Measurements from ENCODE around the gene PTPN14.
"Not testable (repeated sequence)": the region's sequence is repeated elsewhere in the genome, so short reads cannot be mapped to it uniquely, and the experiment has no call there.

Gene PTPN14

DNA sequence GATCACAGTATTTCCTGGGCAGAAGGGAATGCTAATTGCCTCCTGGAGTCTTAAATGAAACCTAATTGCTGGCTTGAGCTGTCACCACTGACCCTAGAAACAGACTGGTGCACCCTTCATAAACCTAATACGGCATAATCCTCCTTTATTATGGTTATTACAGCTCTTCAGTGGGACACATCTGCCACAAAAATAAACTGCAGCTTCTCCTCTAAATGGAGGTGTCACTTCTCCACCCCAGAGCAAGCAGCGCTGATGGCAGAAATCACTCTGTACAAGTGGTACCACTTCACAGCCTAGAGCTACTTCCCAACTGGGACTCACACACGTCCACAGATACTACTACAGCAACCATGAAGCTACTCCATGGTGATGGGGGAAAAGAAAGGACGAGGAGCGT, 11.1 kb downstream of the PTPN14 start:
- no peak for TF ChIP-seq GATA1 (IDR thresholded peaks at IDR 0.05; ENCODE audit: low read depth, low read length)
- TF ChIP-seq POLR2A (IDR thresholded peaks at IDR 0.05; ENCODE audit: low read length): no peak
- no peak for DNase-seq

DNA sequence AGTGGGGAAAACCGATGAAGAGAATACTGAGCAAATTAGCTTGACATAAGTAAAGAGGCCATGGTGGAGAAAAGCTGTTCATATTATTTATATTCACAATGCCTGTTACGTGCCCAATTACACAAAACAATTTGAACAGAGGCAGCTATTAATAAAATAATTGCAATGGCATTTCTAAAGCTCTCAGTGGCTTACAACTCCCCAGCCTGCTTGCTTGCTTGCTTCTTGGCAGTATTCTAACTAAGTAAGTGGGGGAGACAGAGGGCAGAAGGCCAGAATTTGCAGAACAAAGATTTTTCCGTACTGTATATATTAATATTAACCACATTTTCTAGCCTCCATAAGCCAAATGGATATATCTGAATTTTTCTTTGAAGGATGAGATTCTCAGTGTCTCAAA, 12.9 kb downstream of the PTPN14 start:
- DNase-seq: no peak
- TF ChIP-seq POLR2A (IDR thresholded peaks at IDR 0.05; ENCODE audit: low read length) (no peak), GATA1 (IDR thresholded peaks at IDR 0.05; ENCODE audit: low read depth, low read length) (no peak)

DNA sequence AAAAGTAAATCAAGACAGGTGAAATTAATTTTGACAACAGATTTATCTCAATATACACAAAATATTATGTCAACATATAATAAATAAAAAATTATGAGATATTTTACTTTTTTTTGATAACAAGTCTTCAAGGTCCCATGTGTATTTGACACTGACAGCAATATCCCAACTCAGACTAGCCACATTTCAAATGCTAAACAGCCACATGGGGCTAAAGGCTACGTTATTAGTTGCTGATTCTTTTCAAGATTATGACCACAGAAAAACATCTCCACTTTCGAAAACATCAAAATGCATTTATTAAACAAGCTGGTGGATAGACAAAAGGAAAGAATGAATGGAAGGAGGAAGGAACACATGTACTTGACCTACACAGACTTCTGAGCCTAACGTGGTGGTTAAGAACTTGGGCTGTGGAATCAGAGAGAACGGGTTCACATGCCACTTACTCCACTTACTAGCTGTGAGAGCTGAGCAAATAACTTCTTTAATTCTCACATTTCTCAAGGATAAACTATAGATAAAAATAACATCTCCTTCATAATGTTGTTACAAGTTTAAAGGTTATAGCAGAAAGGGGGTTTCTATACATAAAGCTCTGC, 13.4 kb downstream of the PTPN14 start:
- DNase-seq: no peak
- TF ChIP-seq POLR2A (IDR thresholded peaks at IDR 0.05; ENCODE audit: low read length): no peak
- TF ChIP-seq GATA1 (IDR thresholded peaks at IDR 0.05; ENCODE audit: low read depth, low read length): no peak

DNA sequence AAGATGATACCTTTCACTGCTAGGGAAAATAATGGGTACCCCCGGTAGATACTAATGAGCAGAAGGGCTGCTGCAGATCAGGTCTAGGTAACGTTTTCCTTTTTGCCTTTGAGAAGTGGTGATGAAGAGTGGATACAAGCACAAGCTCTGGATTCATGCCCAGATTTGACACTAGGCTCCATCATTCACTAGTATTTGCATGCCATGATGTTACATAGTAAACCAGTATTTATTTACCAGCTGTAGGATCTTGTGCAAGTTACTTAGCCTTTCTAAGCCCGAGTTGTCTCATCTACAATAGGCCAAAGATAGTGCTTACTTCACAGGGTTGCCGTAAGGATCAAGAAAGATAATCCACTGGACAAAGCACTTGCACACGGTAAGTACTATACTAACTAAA, 14.2 kb downstream of the PTPN14 start:
- no peak for DNase-seq
- TF ChIP-seq POLR2A (IDR thresholded peaks at IDR 0.05; ENCODE audit: low read length): no peak
- no peak for TF ChIP-seq GATA1 (IDR thresholded peaks at IDR 0.05; ENCODE audit: low read depth, low read length)

DNA sequence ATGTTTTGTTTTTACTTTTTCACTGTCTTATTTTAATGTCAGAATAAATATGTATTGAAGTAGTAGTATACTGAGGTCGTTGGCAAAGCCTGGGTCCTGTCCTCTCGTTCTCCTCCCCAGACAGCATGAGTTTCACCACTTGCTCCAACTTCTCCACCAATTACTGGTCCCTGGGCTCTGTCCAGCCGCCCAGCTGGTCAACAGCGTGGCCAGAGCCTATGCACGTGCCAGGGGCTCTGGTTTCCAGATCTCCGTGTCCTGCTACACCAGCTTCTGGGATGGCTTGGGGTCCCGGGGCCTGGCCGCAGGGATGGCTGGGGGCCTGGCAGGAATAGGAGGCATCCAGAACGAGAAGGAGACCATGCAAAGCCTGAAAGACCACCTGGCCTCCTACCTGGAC, 19.3 kb downstream of the PTPN14 start:
- no peak for DNase-seq
- no peak for TF ChIP-seq GATA1 (IDR thresholded peaks at IDR 0.05; ENCODE audit: low read depth, low read length)
- no peak for TF ChIP-seq POLR2A (IDR thresholded peaks at IDR 0.05; ENCODE audit: low read length)

DNA sequence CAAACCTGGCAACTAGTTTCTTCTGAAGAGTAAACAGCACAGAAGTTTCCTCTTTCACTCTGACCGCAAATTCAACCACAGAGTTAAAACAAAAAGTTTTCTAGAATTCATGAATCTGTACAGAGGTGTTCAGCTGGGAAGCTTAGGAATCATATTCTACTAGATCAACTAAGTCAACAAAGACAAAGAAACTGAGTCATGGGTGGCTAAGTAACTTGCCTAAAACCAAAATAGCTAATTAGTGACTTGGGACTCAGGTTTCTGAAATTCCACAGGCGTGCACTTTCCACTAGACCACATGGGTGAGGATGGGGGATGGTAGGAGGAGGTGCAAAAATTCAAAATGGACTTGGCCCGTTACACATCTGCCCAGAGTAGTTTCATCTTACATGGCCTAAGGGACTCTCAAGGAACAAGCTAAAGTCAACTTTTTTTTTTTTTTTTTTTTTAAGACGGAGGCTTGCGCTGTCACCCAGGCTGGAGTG, 25.8 kb downstream of the PTPN14 start:
- no peak for DNase-seq
- TF ChIP-seq POLR2A (IDR thresholded peaks at IDR 0.05; ENCODE audit: low read length) (no peak), GATA1 (IDR thresholded peaks at IDR 0.05; ENCODE audit: low read depth, low read length) (no peak)

DNA sequence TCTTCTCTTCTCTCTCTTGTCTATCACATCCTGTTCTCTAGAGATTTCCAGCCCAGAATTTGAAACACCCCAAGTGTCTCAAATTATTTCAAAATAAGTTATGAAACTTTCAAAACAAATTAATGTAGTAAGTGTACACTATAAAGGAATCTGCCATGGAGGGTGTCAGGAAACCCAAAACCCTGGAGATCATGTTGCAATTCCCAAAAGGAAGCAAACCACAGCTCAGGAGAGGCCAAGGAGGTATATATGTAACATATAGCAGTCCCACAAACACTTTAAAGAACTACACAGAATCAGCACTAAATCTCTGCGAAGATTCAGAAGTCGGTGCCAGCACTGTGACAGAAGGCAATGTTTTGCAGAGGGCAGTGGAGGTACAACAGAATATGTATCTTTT, 26.6 kb downstream of the PTPN14 start:
- TF ChIP-seq GATA1 (IDR thresholded peaks at IDR 0.05; ENCODE audit: low read depth, low read length): no peak
- TF ChIP-seq POLR2A (IDR thresholded peaks at IDR 0.05; ENCODE audit: low read length): no peak
- no peak for DNase-seq

DNA sequence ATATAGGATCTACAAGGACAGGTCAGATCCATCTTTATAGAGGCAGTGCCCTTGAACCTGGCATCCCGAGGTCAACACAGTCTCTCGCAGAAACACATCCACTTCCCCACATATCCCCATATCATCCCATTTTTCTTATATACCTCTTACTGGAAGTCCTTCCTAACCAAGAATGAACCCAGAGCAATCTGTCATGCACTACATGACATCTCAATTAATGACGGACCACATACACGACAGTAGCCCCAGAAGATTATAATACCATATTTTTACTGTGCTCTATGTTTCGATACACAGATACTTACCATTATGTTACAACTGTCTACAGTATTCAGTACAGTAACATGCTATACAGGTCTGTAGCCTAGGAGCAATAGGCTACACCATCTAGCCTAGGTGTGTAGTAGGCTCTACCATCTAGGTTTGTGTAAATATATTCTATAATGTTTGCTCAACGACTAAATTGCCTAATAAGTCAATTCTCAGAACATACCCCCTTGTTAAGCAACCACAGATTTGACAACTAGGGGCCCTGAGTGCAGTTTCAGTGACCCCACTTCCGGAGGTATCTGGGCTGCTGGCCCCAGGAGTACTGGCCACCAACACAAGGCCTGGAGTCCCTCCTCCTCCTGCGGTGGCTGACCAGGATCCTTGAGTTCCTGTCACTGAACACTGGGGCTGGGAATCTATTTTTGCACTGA, 28.1 kb downstream of the PTPN14 start:
- no peak for TF ChIP-seq POLR2A (IDR thresholded peaks at IDR 0.05; ENCODE audit: low read length)
- TF ChIP-seq GATA1 (IDR thresholded peaks at IDR 0.05; ENCODE audit: low read depth, low read length): no peak
- no peak for DNase-seq

DNA sequence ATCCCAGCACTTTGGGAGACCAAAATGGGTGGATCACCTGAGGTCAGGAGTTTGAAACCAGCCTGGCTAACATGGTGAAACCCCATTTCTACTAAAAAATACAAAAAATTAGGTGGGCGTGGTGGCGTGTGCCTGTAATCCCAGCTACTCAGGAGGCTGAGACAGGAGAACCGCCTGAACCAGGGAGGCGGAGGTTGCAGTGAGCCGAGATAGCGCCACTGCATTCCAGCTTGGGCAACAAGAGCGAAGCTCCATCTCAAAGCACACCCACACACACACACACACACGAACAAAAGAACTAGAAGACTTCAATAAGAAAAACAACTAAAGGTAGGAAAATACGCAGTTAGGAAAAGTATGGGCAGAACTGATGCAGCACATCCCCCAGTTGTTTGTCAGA, 29.9 kb downstream of the PTPN14 start:
- not testable (repeated sequence) for DNase-seq

DNA sequence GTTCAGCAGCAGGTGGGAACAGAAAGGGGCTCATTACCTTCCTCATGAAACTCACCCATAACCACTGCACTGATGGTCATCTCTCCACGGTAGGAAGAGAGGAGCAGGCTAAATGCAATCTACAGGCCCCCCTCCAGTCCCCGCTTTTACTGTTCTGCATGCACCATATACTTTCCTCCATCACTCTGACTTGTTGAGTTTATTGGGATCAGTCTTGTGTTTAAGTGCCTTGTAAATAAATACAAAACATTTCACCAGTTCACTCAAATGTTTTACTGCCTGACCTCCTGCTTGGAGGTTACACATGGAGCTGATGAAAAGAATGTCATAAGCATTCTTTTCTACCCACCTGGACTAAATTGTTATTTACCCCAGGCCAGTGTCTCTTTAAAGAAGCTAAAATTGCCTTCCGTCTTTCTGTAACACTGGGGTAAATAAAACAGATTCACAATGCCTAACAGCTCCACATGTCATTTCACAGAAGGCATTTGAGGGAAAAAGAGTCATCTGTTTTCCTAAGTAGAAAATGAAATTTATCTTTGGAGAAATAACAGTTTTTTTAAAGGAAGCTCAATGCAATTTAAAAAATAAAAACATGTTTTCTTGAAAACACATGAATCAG, 30.7 kb downstream of the PTPN14 start:
- no peak for DNase-seq
- no peak for TF ChIP-seq GATA1 (IDR thresholded peaks at IDR 0.05; ENCODE audit: low read depth, low read length)
- TF ChIP-seq POLR2A (IDR thresholded peaks at IDR 0.05; ENCODE audit: low read length): no peak

DNA sequence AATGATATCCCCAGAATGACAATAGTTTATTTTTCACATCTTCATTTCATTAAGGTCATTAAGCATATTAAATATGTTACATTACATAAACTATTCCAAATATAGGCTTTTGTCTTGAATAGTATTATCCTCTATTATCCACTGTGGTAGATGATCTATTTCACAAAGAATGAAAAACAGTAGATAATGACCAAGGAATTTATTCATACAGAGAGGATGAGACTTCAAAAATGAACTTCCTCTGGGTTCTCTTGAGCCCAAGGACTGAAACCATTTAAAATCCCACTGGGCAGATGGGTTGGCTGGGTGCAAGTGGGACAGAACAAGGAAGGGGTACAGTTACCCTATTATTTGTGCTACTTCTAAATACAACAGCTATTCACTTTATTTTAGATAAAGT, 33.0 kb downstream of the PTPN14 start:
- TF ChIP-seq GATA1 (IDR thresholded peaks at IDR 0.05; ENCODE audit: low read depth, low read length) (no peak), POLR2A (IDR thresholded peaks at IDR 0.05; ENCODE audit: low read length) (no peak)
- DNase-seq: no peak

DNA sequence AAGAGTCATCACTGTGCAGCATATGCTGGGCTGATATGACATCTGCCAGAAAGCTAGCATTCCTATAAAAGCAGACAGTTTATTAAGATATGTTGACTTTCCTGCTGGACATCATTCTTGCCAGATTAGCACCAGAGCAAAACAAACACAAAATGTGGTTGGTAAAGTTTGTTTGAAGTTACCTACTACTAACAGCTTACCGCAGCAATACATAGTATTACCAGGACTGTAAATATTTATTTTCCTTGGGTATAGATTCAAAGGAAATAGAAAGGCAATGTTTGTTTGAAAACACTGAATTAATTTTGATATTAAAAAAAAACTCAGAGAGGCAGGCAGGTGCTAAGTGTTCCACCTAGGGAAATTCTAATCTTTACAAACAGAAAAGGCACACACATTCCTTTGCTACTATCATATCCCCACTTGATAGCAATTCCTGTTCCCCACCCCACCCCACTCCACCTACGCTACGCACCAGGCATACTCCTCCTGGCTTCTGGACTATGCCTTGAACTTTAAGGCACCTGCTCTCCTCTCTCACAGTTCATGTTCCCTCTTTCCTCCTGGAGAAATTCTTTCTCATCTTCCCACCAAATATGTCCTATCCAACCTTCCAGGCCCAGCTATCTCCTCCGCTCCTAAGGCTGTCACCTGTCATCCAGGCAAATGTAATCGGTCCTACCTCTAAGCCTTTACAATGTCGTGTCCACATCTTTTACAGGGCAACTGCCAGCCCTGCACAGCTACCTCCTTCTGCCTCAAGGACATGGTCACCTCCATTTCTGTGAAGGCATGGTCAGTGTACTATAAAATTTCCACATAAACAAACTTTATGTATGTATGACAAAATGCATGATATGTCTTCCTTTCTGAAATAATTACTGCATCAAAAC, 34.7 kb downstream of the PTPN14 start:
- no peak for DNase-seq
- TF ChIP-seq POLR2A (IDR thresholded peaks at IDR 0.05; ENCODE audit: low read length) (no peak), GATA1 (IDR thresholded peaks at IDR 0.05; ENCODE audit: low read depth, low read length) (no peak)

DNA sequence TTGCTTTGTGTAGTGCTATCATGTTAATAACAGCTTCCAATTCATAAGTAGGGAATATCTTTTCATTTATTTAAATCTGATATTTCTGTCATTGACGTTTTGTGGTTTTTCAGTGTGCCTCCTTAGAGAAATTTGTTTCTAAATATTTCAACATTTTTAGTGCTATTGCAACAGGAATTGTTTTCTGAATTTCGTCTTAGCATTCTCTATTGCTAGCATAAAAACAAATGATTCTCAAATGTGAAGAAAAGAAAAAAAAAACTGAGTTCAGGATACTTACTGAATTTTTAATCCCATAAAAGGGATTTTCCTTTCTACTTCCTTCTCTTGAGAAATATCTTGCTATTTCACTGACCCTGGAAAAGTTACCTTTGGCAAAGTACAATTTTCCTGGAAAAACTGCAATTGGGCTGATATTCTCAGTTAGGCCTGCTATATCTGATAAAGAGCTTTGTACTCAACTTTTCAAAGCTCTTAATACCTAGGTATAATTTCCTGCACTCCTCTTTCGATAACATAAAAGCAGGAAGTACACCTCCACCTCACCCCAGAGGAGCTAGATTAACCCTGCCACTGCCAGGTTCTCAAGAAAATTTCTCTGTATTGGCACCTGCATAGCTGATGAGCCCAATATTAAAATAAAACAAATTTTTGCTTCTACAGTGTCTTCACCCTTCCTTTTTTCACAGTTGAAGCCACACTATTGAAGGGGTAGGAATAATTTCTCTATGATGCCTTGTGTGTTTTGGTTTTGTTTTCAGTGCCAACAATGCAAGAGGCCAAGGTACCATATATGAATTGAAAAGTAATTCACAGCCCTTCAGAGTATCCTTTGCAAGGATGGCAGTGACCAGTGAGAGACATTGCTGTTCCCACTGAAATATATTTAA, 35.6 kb downstream of the PTPN14 start:
- DNase-seq: no peak
- TF ChIP-seq POLR2A (IDR thresholded peaks at IDR 0.05; ENCODE audit: low read length) (no peak), GATA1 (IDR thresholded peaks at IDR 0.05; ENCODE audit: low read depth, low read length) (no peak)
